ENCODE results near the gene CPN2. TPM values are rescaled to one million over a fixed set of nuclear protein-coding genes. Genes with fewer than 3 reads are reported as not detected.

CPN2 gene
- total and polyA plus RNA-seq, 2 experiments from 2014 or later = 0.10 to 0.14 TPM

DNA sequence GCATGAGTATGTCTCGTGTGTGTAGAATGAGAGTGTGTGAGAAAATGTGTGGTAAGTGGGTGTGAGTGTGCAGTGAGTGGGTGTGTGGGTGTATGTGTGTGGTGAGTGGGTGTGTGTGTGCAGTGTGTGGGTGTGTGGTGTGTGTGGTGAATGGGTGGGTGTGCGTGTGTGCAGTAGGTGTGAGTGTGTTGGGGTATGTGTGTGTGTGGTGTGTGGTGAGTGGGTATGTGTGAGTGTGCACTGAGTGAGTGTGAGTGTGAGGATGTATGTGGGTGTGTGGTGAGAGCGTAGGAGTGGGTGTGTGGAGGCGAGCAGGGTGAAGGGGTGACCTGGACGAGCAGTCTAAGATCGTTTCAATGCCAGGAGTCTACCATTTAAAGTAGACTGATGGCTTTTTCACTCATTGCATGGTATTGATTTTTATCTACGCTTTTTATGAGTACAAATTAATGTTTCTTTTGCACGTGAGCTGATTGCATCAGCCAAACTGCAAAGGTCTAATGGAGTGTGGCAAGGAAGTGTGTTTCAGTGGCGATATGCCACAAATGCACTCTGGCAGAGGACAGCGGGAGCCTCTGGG is 1.6 kb upstream of the CPN2 start (continued):
- TF ChIP-seq REST (IDR thresholded peaks at IDR 0.05; ENCODE audit: unreplicated experiment) (no peak), STAT1 (IDR thresholded peaks at IDR 0.05; ENCODE audit: unreplicated experiment) (no peak), JUNB (IDR thresholded peaks at IDR 0.05; ENCODE audit: unreplicated experiment) (no peak), ETS1 (IDR thresholded peaks at IDR 0.05) (no peak), POLR2AphosphoS5 (IDR thresholded peaks at IDR 0.05; ENCODE audit: low read depth) (no peak), ZNF331 (CRISPR knock-in tag; IDR thresholded peaks at IDR 0.05; ENCODE audit: low read depth) (no peak)
- TF ChIP-seq, protein P1, sequence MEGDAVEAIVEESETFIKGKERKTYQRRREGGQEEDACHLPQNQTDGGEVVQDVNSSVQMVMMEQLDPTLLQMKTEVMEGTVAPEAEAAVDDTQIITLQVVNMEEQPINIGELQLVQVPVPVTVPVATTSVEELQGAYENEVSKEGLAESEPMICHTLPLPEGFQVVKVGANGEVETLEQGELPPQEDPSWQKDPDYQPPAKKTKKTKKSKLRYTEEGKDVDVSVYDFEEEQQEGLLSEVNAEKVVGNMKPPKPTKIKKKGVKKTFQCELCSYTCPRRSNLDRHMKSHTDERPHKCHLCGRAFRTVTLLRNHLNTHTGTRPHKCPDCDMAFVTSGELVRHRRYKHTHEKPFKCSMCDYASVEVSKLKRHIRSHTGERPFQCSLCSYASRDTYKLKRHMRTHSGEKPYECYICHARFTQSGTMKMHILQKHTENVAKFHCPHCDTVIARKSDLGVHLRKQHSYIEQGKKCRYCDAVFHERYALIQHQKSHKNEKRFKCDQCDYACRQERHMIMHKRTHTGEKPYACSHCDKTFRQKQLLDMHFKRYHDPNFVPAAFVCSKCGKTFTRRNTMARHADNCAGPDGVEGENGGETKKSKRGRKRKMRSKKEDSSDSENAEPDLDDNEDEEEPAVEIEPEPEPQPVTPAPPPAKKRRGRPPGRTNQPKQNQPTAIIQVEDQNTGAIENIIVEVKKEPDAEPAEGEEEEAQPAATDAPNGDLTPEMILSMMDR (conservative IDR thresholded peaks at IDR 0.05; ENCODE audit: low read depth in 2 of 2) = no peak

DNA sequence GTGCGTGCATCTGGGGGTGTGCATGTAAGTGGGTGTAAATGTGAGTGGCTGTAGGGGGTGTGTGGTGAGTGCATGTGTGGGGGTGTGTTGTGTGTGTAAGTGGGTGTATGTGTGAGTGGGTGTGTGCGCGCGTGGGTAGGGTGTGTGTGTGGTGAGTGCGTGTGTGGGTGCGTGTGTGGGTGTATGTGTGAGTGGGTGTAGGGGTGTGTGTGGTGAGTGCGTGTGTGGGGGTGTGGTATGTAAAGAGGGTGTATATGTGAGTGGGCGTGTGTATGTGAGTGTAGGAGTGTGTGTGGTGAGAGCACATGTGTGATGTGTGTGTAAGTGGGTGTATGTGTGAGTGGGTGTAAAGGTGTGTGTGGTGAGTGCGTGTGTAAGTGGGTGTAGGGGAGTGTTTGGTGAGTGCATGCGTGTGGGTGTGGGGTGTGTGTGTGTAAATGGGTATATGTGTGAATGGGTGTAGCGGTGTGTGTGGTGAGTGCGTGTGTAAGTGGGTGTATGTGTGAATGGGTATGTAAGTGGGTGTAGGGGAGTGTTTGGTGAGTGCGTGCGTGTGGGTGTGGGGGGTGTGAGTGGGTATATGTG is 916 bp upstream of the CPN2 start:
- Histone ChIP-seq H3K79me2 (replicated peaks; ENCODE audit: insufficient read depth) (no peaks in the 10 kb centered on the region), H2AFZ (peak overlapping the region; percentile 74; the same call in 1 of the 2 replicates), H4K20me1 (replicated peaks; ENCODE audit: insufficient read depth) (no peaks in the 10 kb centered on the region), H3K4me1 (ENCODE audit: insufficient read depth) (no peaks in the 10 kb centered on the region), H3K4me3 (no peak overlapping the region), H3F3A (replicated peaks; ENCODE audit: low read depth) (no peaks in the 10 kb centered on the region), H3K4me2 (no peak overlapping the region), H3K36me3 (ENCODE audit: insufficient read depth) (no peaks in the 10 kb centered on the region), H3K27me3 (ENCODE audit: insufficient read depth) (no peaks in the 10 kb centered on the region), H3K27ac (ENCODE audit: low read depth) (no peak overlapping the region), H3K9me2 (ENCODE audit: insufficient read depth) (no peaks in the 10 kb centered on the region)
- no peaks in the 10 kb centered on the region; the same call in 2 of the 3 replicates for H3K4me1 Mint-ChIP-seq
- H3K27me3 Mint-ChIP-seq (ENCODE audit: insufficient read depth, low read depth, poor library complexity) = peaks cover 2% of the 10 kb centered on the region
- no peaks in the 10 kb centered on the region for H3K36me3 Mint-ChIP-seq (ENCODE audit: low read depth)
- H3K27ac Mint-ChIP-seq = no peak overlapping the region
- no peak for ATAC-seq
- no peak overlapping the region for H3K4me3 Mint-ChIP-seq
- no peaks in the 10 kb centered on the region for H3K9me3 Mint-ChIP-seq
- DNase-seq (ENCODE audit: low spot score) = no peak
- no peak for TF ChIP-seq NANOG (IDR thresholded peaks at IDR 0.05; ENCODE audit: borderline replicate concordance)
- TF ChIP-seq ZNF331 (CRISPR knock-in tag; IDR thresholded peaks at IDR 0.05; ENCODE audit: low read depth) = no peak
- no peak for TF ChIP-seq JUNB (IDR thresholded peaks at IDR 0.05; ENCODE audit: unreplicated experiment)
- TF ChIP-seq POLR2AphosphoS5 (IDR thresholded peaks at IDR 0.05; ENCODE audit: low read depth) = no peak
- TF ChIP-seq EZH2phosphoT487 (IDR thresholded peaks at IDR 0.05; ENCODE audit: unreplicated experiment) = no peak
- no peak for TF ChIP-seq CREB1 (CRISPR knock-in tag; IDR thresholded peaks at IDR 0.05; ENCODE audit: low read depth)
- TF ChIP-seq ETS1 (IDR thresholded peaks at IDR 0.05) = no peak
- TF ChIP-seq EZH2 (IDR thresholded peaks at IDR 0.05; ENCODE audit: low read depth, unreplicated experiment) = no peak
- TF ChIP-seq STAT1 (IDR thresholded peaks at IDR 0.05; ENCODE audit: unreplicated experiment) = no peak

Data from GM23338 (cell line).